ENCODE measurements around the gene GMPR.

The GMPR gene

DNA sequence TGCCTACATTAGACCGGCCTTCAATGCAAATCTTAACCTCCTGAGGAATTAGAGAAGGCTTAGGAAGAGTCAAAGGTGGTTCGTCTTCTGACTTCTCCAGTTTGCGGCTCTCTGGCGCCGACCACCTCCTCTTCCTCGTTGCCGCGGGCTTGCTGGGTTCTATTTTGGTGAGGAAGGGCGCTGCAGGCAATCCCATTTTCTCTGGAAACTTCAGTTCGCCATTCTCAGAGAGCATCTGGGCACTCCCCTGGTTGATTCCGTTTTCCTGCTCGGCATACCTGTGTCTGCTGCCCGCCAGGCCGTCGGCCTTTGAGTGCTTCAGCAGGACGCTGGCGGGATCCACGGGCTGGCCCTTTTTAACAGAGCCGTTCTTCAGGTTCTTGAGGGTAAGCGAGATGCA, 67.9 kb downstream of the GMPR start:
- DNase-seq = no peak

DNA sequence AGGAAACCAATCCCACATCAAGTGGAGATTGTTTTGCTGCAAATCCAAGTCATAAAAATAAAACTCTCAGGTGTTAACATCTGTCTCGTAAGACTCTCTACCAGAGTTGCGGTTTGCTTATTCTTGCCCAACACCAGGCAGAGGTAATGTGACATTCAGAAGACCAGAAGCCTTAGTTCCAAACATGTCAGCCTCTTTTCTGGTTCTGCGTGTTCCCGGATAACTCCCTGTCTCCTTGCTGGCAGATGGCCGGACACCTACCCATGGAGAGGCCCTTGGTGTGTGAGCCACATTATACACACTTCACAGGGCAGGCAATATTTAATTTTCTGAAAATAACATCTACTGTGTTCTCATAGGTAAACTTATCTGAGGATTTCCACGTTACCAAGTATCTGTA, 73.4 kb downstream of the GMPR start:
- DNase-seq = no peak

DNA sequence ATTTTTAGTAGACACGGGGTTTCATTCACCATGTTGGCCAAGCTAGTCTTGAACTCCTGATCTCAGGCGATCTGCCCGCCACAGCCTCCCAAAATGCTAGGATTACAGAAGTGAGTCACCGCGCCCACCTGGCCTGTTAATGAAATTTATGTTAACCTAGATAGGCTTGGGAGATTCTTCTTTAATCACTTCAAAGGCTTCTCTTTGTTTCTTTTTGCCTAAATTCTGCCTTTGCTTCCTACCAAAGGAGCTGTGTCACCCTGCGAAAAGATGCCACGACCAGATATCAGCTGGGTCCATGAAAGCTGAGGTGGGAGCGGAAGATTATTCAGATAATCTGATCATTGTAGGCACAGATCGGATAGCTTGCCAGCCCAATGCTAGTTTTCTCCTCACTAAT, 75.3 kb downstream of the GMPR start:
- DNase-seq = no peak

DNA sequence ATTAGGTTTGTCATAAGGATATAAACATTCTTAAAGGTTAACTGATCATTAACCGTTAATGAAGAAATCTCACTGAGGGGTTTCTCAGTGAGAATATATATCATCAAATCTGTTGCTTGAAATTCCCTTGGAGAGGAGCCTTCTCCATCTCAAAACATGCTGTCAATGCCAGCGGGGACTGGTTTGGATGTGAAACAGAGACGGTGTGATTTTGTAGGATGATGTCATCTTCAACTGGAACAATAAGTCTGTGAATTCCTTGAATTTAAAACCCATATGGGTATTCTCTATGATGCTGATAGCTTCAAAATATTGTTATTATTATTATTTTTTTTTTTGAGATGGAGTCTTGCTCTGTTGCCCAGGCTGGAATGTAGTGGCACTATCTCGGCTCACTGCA, 75.9 kb downstream of the GMPR start:
- DNase-seq = no peak

DNA sequence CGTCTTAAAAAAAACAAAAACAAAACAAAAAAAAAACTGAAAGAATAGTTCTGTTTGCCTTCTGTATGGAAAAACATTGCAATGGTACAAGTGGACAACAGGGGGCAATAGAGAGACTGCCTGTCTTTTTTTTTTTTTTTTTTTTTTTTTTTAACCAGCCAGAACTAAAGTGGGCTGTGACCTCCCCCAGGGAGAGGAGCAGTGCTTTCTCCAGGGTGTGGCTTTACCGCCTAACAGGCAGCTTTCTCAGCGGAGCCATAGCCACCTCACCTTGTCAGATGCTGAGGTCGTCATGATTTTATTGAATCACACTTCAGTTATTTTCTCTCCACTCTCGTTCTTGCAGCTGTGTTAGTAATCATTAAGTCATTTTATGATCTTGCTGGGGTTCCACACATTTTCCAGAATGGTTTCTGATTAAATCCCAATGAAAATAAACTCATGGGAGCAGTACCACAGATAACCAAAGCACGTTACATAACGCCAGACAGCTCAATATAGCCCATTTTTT, 78.4 kb downstream of the GMPR start:
- peak; percentile 25 for DNase-seq

DNA sequence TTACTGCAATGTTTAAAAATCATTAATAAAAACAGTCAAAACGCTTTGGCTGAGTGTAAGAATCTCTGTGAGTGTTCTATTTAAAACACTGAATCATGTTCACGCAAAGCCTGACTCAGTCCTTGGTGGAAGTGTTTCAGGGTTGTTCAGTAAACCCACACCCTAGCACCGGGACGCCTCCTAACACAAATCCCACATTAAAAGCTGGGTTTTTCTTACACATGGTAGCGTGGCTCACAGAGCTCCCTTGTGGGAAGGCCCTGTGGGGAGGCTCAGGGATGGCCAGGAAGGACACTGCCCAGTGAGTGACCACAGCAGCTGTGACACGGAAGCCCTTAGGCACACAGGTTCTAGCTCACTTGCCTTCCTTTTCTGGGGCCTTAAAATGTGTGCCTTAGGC, 80.2 kb downstream of the GMPR start:
- DNase-seq = no peak

DNA sequence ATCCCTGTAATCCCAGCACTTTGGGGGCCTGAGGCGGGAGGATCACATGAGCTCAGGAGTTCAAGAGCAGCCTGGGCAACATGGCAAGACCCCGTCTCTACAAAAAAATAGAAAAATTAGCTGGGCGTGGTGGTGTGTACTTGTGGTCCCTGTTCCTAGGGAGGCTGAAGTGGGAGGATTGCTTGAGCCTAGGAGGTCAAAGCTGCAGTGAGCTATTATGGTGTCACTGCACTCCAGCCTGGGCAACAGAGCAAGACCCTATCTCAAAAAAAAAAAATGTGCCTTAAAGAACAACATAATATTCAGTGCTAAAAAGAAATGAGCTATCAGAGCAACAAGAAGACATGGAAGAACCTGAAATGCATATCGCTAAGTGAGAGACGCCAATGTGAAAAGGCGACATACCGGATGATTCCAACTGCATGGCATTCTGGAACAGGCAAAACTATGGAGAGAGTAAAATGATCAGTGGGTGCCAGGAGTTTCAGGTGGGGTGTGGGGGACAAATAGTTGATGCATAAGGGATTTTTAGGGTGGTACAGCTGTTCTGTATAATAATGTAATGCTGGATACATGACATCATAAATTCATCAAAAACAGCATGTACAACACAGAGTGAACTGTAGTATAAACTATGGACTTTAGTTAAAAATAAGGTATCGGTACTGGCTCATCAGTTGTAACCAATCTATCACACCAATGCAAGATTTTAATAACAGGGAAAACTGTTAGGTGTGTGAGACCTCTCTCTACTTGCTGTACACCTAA, 80.8 kb downstream of the GMPR start:
- no peak for DNase-seq

DNA sequence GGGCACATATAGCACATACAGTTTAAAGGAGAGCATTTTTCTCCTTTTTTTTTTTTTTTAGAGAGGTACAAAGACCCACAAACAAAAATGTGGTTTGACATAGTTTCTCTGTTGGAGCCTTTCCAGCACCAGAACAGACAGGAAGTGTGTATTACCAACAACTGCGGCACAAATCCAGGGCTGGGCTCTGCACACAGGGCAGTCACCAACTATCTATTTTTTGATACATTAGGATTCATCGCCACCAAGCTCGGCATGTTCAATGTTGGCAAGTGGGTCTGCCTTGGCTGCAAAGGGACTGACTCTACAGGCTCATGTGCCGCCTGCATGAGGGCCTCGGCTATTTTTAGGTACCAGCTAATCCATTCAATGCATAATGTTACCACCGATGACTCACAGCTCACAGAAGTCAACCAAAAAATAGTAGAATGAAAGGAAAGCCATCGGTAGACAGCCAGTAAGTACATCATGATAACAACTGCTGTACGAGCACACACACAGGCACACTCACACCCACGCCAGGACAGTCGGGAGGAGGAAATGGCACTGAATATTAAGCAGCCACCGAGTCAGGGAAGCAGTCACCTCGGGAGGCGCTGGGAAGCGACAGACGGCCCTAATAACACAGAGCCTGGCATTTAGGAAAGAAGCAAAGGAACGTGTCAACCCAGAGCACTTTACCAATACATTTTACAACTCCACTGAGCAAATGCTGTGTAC, 81.6 kb downstream of the GMPR start:
- DNase-seq = peak; percentile 95

DNA sequence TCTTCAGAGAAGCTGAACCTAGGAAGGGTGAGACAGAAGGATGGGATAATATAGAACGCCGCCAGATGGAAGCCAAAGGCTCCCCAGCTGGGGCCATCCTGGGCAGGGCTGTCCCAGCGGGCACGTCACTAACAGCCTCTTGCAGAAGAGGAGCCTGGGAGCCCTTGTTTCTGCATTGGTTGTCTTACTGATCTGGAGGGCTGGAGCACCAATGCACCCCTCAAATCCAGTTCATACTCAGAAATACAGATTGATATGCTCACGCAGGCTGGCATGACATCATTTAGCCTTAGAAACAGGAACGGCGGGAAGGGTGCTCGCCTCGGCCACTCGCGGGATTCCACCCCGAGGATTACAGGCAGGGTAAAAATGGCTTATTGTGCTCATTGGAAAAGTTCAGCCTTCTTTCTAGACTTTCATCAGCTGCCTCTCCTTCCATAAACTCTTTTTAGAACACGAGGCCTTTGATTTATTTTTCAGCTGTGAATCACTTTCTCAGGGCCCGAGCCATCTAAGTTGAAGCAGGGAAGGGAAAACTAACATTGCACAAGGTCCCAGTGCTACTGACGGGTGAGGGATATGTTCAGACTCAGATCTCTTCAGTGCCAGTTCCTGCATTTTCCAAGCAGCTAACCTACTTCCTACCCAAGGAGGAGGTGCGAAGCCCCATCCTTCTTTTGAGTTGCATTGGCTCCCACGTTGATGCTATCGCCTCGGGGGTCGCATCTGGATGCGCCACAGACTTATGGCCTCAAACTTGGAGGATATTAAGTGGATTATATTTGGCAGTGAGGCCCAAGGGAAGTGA, 82.3 kb downstream of the GMPR start:
- peak; percentile 70 for DNase-seq

DNA sequence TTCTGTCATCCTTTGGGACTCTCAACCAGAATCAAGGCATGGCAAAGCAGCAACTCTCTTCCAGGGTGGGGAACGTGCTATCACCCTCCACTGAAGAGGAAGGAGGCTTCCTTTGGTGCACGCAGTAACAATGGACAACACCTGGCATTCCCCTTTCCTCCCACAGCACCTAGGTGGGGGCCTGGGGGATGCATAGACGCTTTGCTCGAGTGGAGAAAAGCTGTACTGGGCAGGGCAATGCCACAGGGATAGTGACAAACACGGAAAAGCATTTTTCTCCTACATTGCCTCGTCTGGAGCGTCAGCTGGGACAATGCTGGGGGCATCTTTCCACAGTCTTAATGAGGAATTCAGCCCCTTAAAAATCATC, 82.9 kb downstream of the GMPR start:
- no peak for DNase-seq

DNA sequence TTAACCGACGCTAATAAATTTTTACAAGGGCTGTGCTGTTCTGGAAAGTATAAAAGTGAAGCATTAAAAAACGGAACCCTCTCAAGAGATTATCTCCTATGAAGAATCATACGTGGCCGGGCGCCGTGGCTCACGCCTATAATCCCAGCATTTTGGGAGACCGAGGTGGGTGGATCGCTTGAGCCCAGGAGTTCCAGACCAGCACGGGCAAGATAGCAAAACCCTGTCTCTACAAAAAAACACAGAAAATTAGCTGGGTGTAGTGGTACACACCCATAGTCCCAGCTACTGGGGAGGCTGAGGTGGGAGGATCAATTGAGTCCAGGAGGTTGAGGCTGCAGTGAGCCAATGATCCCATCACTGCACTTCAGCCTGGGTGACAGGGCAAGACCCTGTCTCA, 83.4 kb downstream of the GMPR start:
- no peak for DNase-seq

DNA sequence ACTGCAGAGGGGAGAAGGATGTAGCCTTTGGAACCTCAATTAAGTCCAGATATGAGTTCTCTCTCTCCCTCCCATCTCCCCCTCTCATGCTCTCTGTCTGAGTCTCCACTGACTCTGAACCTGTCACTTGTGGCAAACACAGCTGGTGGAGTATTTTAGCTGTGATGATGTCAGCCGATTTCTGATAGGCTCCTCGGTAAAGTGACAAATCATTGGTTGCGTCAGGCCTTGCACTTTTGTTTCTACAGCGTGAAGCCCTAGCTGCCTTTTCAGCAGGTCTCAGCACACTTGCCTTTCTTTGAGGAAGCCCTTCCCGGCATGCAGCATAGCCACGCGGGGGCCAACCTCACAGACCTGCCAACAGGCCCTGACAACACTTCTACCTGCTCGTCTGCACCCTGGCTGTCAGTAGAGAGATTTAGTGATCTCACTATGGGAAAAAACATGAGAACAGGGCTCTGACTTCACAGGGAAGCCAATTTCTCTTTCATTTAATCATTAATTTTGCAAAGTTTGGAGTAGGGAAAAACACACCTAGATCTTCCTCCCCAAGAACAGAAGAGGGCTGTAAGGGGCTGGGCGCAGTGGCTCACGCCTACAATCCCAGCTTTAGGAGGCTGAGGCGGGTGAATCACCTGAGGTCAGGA, 84.4 kb downstream of the GMPR start:
- DNase-seq = peak; percentile 64

DNA sequence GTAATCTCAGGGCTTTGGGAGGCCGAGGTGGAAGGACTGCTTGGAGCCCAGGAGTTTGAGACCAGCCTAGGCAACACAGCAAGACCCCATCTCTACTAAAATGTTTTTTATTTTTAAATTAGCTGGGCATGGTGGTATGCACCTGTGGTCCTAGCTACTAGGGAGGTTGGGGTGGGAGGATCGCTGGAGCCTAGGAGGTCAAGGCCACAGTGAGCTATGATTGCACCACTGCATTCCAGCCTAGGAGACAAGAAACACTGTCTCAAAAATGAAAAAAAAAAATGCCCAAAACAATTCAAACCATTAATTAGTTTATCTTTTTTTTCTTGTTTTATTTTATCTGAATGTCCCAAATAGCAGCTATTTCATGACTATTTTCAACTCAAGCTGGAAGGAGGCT, 85.8 kb downstream of the GMPR start:
- no peak for DNase-seq

DNA sequence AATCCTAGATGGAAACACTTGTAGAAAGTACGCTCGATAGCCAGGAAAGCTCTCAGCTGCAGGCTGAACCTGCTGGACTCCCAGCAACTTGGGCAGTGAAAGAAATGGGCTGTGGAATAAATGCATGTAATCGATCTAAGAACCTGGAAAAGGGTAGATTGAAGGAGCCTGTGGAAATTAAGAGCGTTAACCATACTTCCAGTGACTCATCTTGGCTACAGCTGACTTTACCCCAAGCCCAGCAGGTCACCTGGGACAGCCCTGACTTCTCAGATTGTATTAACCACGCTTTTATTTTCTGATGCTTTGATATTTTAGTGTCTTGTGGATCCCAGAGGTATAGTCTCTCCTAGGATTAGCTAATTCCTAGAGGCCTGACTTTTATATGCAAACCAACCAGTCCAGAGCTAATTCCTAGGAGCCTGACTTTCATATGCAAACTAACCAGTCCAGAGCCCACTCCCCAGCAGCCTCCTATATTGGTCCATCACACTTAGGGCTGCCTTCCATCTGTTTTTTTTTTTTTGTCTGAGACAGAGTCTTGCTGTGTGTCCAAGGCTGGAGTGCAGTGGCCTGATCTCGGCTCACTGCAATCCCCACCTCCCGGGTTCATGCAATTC, 86.3 kb downstream of the GMPR start:
- no peak for DNase-seq

DNA sequence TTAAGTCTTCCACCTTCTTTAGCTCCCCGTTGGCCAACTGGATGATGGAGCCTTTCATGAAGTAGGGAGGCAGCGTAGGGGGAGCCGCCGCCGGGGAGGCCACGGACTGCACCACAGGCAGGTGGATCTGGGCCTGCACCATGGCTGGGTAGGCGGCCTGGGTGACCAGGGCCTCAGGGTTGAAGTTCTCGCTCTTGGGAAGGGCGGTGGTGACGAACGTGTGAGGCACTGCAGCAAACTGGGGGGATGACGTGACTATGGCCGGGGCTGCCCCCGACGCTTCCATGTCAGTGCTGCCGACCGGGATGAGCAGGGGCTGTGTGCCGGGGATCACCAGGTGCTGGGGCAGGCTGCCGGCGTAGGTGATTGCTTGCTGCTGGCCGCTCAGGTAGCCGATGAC, 88.1 kb downstream of the GMPR start:
- DNase-seq = no peak

DNA sequence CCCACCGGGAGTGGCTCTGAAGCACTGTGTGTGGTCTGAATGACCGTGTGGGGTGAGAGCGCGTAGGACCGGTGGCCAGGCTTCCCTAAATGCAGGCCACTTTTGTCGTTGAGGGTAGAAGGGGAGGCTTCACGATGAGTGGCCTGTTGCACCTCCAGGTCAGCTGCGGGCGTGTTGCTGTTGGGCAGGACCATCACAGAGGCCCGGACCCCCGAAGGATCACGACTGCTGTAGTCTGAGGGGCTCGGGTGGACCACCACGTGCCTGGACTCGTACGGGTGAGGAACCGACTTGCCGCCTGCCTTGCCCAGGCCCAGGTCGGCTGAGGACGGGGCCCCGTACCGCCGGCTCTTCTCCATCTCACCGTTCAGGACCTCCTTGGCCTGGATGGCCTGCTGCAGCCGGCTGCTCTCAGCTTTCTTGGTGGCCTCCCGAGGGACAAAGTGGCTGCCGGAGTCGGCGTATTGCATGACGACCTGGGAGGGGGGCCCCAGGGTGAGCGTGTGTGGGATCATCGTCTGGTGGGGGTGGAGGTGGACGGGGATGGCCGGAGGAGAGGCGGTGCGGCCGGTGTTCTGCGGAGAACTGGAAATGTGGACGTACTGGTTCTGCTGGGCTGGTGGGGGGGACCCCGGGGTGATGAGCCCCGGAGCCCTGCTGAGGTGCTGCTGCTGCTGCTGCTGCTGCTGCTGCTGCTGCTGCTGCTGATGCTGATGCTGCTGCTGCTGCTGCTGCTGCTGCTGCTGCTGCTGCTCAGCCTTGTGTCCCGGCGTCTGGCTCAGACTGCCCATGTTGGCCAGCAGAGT, 88.8 kb downstream of the GMPR start:
- no peak for DNase-seq

DNA sequence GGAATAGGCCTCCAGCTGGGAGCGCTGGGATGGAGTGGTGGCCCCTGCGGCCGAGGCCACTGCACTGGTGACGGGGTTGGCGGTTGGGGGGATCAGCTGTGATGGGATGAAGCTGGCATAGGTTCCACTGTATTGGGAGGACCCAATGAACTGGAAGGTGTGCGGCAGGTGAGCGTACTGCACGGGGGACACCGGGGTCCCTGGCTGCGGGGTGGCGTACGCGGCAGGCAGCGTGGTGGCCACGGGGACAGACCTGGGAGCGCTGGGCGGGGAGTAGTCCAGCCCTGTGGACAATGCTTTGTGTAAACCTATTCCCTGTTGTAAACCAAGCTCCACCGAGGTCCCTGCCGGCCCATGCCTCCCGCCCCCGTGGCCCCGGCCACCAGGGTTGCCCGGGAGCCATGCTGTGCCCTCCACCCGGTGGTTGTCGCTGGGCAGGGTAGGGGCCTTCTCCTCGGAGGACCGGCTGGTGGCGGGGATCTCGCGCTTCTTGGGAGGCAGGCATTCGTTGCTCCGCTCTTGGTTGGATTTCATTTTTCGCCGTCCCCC, 89.5 kb downstream of the GMPR start:
- DNase-seq = no peak

DNA sequence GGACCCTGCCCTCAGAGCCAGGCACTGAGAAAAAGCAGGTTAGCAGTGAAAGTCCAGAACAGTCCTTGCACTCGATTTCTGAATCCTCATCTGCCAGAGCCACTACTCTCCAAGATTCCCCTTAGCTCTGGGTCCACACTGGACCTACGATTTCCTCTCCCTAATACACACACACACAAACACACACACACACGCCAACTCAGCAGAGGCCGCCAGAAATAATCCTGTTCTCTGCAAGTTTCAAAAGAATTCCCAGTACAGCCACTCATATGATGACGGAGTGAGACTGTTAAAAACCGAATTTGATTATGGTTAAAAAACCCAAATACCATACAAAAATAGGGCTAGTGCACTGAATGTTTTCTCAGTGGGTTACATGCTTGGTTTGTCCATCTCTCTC, 90.8 kb downstream of the GMPR start:
- no peak for DNase-seq

DNA sequence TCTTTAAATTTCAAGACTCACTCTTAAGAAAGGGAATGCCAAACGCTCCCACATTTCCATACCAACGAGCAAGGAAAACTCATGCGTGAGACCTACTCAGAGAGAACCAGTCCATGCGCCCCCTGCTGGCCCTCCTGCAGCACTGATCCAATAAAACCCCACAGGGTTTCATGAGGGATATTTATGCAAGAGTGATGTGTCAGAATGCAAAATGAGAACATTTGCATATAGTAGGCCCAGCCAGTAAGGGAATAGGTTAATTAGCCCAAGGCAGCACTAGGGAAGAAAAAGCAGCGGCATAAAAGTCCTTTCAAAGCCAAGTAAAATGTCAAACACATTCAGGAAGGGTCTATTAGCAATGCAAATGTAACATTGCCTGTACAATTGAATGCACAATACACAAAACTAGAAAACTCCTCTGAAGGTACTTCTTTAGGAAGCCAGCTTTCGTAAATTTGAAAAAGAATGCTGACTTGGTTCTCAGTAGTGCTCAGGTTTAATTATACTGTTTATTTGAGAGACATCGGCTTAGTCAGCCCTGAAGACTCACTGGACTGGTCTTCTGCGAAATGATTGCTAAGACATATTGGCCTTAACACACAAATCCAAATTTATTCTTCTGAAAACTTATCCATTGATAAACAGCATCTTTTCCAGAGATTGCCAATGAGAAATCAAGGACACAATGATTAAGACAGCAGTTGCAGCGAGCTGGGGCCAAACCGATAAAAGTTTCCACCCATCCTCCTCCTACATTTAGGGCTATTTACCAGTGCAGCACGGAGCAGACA, 93.2 kb downstream of the GMPR start:
- peak; percentile 64 for DNase-seq

DNA sequence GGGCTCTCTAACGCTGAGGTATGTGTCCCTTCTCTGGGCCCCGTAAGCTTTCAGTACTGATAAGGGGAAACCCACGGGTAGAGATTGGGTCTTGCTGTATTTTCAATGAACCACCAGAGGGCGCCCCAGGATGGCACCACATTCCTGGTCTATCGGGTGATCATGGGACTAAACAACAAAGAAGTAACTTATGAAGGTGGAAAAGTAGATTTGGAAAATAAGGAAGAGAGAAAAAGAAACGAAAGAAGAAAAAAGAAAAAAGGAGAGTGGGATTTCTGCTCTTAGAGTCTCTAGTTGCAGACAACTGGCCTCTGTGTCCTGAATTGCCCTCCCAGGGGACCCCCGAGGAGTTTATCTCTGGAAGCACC, 93.8 kb downstream of the GMPR start:
- peak; percentile 57 for DNase-seq

DNA sequence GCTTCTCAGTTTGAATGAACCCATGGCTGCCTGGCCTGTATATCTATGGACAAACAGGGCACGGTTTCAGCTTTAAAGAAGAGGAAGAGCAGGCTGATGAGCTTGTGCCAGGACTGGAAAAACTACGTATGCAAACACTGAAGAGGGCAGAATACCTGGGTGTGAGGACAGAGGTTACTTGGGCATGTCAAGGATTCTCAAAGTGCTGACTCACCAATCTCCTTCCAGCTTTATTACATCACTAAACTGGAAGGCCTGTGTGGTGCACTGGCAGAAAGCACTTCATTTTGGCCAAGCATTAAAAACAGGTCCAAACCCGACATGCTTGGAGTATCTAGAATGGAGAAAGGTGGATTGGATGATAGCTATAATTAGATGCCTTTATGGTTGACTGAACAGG, 95.2 kb downstream of the GMPR start:
- DNase-seq = peak; percentile 19

All from NCI-H446 treated with DMSO at 0.1 percent for 48 hours (cell line).